Measurements from ENCODE around the gene MXRA8. TPM values are rescaled to one million over a fixed set of nuclear protein-coding genes. Genes with fewer than 3 reads are reported as not detected.

Gene MXRA8
- total and polyA plus RNA-seq, 9 of the 15 experiments (the other 6 are each of a cell fraction or from before 2014, with no cell fraction given) = 0.66 to 11.3 (median 6.3) TPM

DNA sequence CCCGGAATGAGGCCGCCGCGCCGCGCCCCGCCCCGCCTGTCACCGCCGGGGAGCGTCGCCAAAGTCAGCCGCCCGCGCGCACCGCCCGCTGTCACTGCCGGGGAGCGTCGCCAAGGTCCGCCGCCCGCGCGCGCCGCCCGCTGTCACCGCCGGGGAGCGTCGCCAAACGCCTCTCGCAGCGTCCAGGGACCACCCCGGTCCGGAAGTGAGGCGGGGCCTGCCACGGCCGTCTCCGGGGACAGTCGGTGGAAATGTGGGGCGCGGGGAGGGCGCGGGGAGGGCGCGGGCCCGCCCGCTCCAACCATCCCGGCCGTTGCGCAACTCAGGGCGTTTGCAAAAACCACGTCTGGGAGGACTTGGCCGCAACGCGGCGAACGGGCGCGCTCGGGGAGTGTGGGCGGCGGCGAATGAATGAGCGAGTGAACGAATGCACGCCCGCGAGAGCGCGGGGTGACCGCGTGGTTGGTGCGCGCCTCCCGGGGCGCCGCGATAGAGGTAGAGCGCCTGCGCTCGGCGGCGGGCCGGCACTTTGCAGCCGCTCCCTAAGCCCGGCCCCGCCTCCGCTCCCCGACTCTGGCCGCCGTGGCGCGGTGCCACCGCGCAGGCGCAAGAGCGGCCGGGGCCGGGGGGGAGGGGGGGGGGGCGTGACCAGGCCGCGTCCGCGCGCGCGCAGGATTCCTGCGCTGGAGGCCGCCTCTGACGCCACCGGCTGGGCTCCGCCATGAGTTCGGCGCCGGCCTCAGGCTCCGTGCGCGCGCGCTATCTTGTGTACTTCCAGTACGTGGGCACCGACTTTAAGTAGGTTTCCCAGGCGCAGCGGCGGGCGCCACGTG, 50.2 kb downstream of the MXRA8 start, which contains the start of the genes ACAP3 and PUSL1 (continued):
- TF ChIP-seq HMG20A (CRISPR knock-in tag; conservative IDR thresholded peaks at IDR 0.05) = no peak
- TF ChIP-seq SPI1 (IDR thresholded peaks at IDR 0.05; ENCODE audit: borderline replicate concordance, low read depth, low read length) = no peak
- TF ChIP-seq ZEB2 (IDR thresholded peaks at IDR 0.05) = no peak
- peak; percentile 81; the same call in 1 of the 2 replicates for TF ChIP-seq PHF8 (IDR thresholded peaks at IDR 0.05; ENCODE audit: borderline replicate concordance, low read length)
- peak; percentile 94 for TF ChIP-seq SMAD4 (CRISPR knock-in tag; conservative IDR thresholded peaks at IDR 0.05)
- no peak for TF ChIP-seq FOXJ3 (CRISPR knock-in tag; IDR thresholded peaks at IDR 0.05)
- TF ChIP-seq TRIM25 (IDR thresholded peaks at IDR 0.05; ENCODE audit: borderline replicate concordance) = no peak
- peak; percentile 99 for TF ChIP-seq ETV5 (CRISPR knock-in tag; IDR thresholded peaks at IDR 0.05; ENCODE audit: low read depth)
- TF ChIP-seq, protein P1, sequence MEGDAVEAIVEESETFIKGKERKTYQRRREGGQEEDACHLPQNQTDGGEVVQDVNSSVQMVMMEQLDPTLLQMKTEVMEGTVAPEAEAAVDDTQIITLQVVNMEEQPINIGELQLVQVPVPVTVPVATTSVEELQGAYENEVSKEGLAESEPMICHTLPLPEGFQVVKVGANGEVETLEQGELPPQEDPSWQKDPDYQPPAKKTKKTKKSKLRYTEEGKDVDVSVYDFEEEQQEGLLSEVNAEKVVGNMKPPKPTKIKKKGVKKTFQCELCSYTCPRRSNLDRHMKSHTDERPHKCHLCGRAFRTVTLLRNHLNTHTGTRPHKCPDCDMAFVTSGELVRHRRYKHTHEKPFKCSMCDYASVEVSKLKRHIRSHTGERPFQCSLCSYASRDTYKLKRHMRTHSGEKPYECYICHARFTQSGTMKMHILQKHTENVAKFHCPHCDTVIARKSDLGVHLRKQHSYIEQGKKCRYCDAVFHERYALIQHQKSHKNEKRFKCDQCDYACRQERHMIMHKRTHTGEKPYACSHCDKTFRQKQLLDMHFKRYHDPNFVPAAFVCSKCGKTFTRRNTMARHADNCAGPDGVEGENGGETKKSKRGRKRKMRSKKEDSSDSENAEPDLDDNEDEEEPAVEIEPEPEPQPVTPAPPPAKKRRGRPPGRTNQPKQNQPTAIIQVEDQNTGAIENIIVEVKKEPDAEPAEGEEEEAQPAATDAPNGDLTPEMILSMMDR (IDR thresholded peaks at IDR 0.05 in 2 of 3, conservative IDR thresholded peaks at IDR 0.05 in 1 of 3; ENCODE audit: insufficient read depth in 2 of 3, low read depth in 1 of 3, low read length in 3 of 3) = peak in 1 of 3 experiments; percentile 2; a peak in 1 of 6 replicates
- TF ChIP-seq TSC22D4 (tag; IDR thresholded peaks at IDR 0.05) = no peak
- TF ChIP-seq CBX5 (IDR thresholded peaks at IDR 0.05; ENCODE audit: borderline replicate concordance, low read depth) = no peak
- no peak for TF ChIP-seq SMAD2 (IDR thresholded peaks at IDR 0.05; ENCODE audit: low read depth, low read length)
- no peak for TF ChIP-seq ZNF57 (CRISPR knock-in tag; IDR thresholded peaks at IDR 0.05)
- peak; percentile 66 for TF ChIP-seq ZFX (CRISPR knock-in tag; IDR thresholded peaks at IDR 0.05)
- no peak for TF ChIP-seq ZNF384 (IDR thresholded peaks at IDR 0.05; ENCODE audit: low read depth, low read length)
- no peak for TF ChIP-seq EP300 (IDR thresholded peaks at IDR 0.05; ENCODE audit: low read length)
- TF ChIP-seq, protein P2, sequence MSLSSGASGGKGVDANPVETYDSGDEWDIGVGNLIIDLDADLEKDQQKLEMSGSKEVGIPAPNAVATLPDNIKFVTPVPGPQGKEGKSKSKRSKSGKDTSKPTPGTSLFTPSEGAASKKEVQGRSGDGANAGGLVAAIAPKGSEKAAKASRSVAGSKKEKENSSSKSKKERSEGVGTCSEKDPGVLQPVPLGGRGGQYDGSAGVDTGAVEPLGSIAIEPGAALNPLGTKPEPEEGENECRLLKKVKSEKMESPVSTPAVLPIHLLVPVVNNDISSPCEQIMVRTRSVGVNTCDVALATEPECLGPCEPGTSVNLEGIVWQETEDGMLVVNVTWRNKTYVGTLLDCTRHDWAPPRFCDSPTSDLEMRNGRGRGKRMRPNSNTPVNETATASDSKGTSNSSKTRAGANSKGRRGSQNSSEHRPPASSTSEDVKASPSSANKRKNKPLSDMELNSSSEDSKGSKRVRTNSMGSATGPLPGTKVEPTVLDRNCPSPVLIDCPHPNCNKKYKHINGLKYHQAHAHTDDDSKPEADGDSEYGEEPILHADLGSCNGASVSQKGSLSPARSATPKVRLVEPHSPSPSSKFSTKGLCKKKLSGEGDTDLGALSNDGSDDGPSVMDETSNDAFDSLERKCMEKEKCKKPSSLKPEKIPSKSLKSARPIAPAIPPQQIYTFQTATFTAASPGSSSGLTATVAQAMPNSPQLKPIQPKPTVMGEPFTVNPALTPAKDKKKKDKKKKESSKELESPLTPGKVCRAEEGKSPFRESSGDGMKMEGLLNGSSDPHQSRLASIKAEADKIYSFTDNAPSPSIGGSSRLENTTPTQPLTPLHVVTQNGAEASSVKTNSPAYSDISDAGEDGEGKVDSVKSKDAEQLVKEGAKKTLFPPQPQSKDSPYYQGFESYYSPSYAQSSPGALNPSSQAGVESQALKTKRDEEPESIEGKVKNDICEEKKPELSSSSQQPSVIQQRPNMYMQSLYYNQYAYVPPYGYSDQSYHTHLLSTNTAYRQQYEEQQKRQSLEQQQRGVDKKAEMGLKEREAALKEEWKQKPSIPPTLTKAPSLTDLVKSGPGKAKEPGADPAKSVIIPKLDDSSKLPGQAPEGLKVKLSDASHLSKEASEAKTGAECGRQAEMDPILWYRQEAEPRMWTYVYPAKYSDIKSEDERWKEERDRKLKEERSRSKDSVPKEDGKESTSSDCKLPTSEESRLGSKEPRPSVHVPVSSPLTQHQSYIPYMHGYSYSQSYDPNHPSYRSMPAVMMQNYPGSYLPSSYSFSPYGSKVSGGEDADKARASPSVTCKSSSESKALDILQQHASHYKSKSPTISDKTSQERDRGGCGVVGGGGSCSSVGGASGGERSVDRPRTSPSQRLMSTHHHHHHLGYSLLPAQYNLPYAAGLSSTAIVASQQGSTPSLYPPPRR (CRISPR knock-in tag; IDR thresholded peaks at IDR 0.05; ENCODE audit: borderline replicate concordance) = no peak
- TF ChIP-seq KHSRP (IDR thresholded peaks at IDR 0.05) = no peak
- no peak for TF ChIP-seq KAT2B (IDR thresholded peaks at IDR 0.05; ENCODE audit: low read depth, low read length)
- no peak for TF ChIP-seq ARNT (IDR thresholded peaks at IDR 0.05)
- no peak for TF ChIP-seq CBFA2T2 (conservative IDR thresholded peaks at IDR 0.05)
